Muscle layer of duodenum (tissue), 2 donors: ENCODE results near the gene SLC25A12.

Experiments
- H3K27ac ChIP-seq: one replicate; pipeline ENCODE4 v1.7.0; 2013; ENCODE audit warnings: mild to moderate bottlenecking, low read length
- H3K27me3 ChIP-seq: one replicate; pipeline ENCODE4 v1.7.0; 2013; ENCODE audit warnings: low read depth, mild to moderate bottlenecking, control low read depth, low read length
- H3K36me3 ChIP-seq, 2 donors: one replicate each; pipeline ENCODE4 v1.7.0; 2013; ENCODE audit warnings: low read length in 2 of 2, control low read depth in 1 of 2, mild to moderate bottlenecking in 1 of 2; ENCODE audit not compliant: insufficient read depth in 2 of 2, control insufficient read depth in 1 of 2
- H3K4me1 ChIP-seq, 2 donors: one replicate each; pipeline ENCODE4 v1.7.0; 2013; ENCODE audit warnings: low read length in 2 of 2, mild to moderate bottlenecking in 2 of 2, control low read depth in 1 of 2, moderate library complexity in 1 of 2; ENCODE audit not compliant: insufficient read depth in 2 of 2, control insufficient read depth in 1 of 2
- H3K4me3 ChIP-seq, 2 donors: one replicate each; pipeline ENCODE4 v1.7.0; 2013; ENCODE audit warnings: low read length in 2 of 2, low read depth in 1 of 2, mild to moderate bottlenecking in 1 of 2
- H3K9me3 ChIP-seq, 2 donors: one replicate each; pipeline ENCODE4 v1.7.0; 2013; ENCODE audit warnings: low read length in 2 of 2, control low read depth in 1 of 2, mild to moderate bottlenecking in 1 of 2; ENCODE audit not compliant: control insufficient read depth in 1 of 2
- donor health status: healthy.

The SLC25A12 gene

GRCh38 chr2:171883275-171883893 is 10.7 kb downstream of the SLC25A12 start:
- no peak overlapping the region for H3K4me3 ChIP-seq
- no peaks in the 10 kb centered on the region for H3K27me3 ChIP-seq
- H3K27ac ChIP-seq = no peak overlapping the region
- H3K4me1 ChIP-seq = peaks cover 0 to 3% of the 10 kb centered on the region in 2 donors
- H3K36me3 ChIP-seq = peaks cover 0 to 3% of the 10 kb centered on the region in 2 donors
- no peaks in the 10 kb centered on the region for H3K9me3 ChIP-seq

- Histone ChIP-seq H3K27me3 (no peaks in the 10 kb centered on the region), H3K4me3 (no peak overlapping the region), H3K4me1 (peaks cover 0 to 8% of the 10 kb centered on the region in 2 donors), H3K9me3 (no peaks in the 10 kb centered on the region), H3K27ac (no peak overlapping the region), H3K36me3 (no peaks in the 10 kb centered on the region)
Measured at GRCh38 chr2:171882089-171882769, 11.8 kb downstream of the SLC25A12 start.

- Histone ChIP-seq H3K27me3 (no peaks in the 10 kb centered on the region), H3K9me3 (no peaks in the 10 kb centered on the region), H3K36me3 (no peaks in the 10 kb centered on the region), H3K4me3 (no peak overlapping the region), H3K27ac (no peak overlapping the region), H3K4me1 (peaks cover 0 to 8% of the 10 kb centered on the region in 2 donors)
Measured at GRCh38 chr2:171880774-171881173, 13.3 kb downstream of the SLC25A12 start.

- peaks cover 0 to 8% of the 10 kb centered on the region in 2 donors for H3K4me1 ChIP-seq
Measured at GRCh38 chr2:171879865-171880264, 14.2 kb downstream of the SLC25A12 start.

GRCh38 chr2:171878481-171878993 is 15.5 kb downstream of the SLC25A12 start:
- no peak overlapping the region for H3K4me3 ChIP-seq
- peaks cover 3 to 9% of the 10 kb centered on the region in 2 donors for H3K36me3 ChIP-seq
- no peaks in the 10 kb centered on the region for H3K27me3 ChIP-seq
- peak overlapping the region; percentile 16 for H3K27ac ChIP-seq
- H3K9me3 ChIP-seq = no peaks in the 10 kb centered on the region
- H3K4me1 ChIP-seq = peaks cover 0 to 8% of the 10 kb centered on the region in 2 donors

More at GRCh38 chr2:171879865-171880264, 14.2 kb downstream of the SLC25A12 start:
- H3K36me3 ChIP-seq = peaks cover 1 to 5% of the 10 kb centered on the region in 2 donors
- H3K27ac ChIP-seq = no peak overlapping the region
- H3K9me3 ChIP-seq = no peaks in the 10 kb centered on the region
- no peak overlapping the region for H3K4me3 ChIP-seq
- no peaks in the 10 kb centered on the region for H3K27me3 ChIP-seq

- Histone ChIP-seq H3K27ac (no peak overlapping the region), H3K4me1 (peaks cover 0 to 5% of the 10 kb centered on the region in 2 donors), H3K4me3 (no peak overlapping the region), H3K27me3 (no peaks in the 10 kb centered on the region), H3K36me3 (peaks cover 3 to 9% of the 10 kb centered on the region in 2 donors), H3K9me3 (no peaks in the 10 kb centered on the region)
Measured at GRCh38 chr2:171874963-171875362, 19.1 kb downstream of the SLC25A12 start.

- Histone ChIP-seq H3K27ac (no peak overlapping the region), H3K27me3 (no peaks in the 10 kb centered on the region), H3K36me3 (peaks cover 3 to 9% of the 10 kb centered on the region in 2 donors), H3K4me1 (peaks cover 0 to 5% of the 10 kb centered on the region in 2 donors), H3K4me3 (no peak overlapping the region), H3K9me3 (no peaks in the 10 kb centered on the region)
Measured at GRCh38 chr2:171874517-171874916, 19.5 kb downstream of the SLC25A12 start.

GRCh38 chr2:171864357-171864985 is 29.6 kb downstream of the SLC25A12 start:
- Histone ChIP-seq H3K4me1 (no peaks in the 10 kb centered on the region), H3K27ac (no peak overlapping the region), H3K9me3 (no peaks in the 10 kb centered on the region), H3K4me3 (no peak overlapping the region), H3K27me3 (no peaks in the 10 kb centered on the region), H3K36me3 (no peaks in the 10 kb centered on the region)

- no peaks in the 10 kb centered on the region for H3K36me3 ChIP-seq
- no peak overlapping the region for H3K27ac ChIP-seq
- H3K4me1 ChIP-seq = no peaks in the 10 kb centered on the region
- H3K9me3 ChIP-seq = no peaks in the 10 kb centered on the region
- H3K4me3 ChIP-seq = no peak overlapping the region
- no peaks in the 10 kb centered on the region for H3K27me3 ChIP-seq
Measured at GRCh38 chr2:171862501-171862900, 31.5 kb downstream of the SLC25A12 start.

- Histone ChIP-seq H3K36me3 (peaks cover 0 to 6% of the 10 kb centered on the region in 2 donors), H3K27me3 (no peaks in the 10 kb centered on the region), H3K9me3 (no peaks in the 10 kb centered on the region), H3K4me3 (no peak overlapping the region), H3K4me1 (no peaks in the 10 kb centered on the region), H3K27ac (no peak overlapping the region)
Measured at GRCh38 chr2:171858397-171858958, 35.6 kb downstream of the SLC25A12 start.

- H3K36me3 ChIP-seq = peaks cover 0 to 9% of the 10 kb centered on the region in 2 donors
Measured at GRCh38 chr2:171855401-171855800, 38.6 kb downstream of the SLC25A12 start.

More at GRCh38 chr2:171855401-171855800, 38.6 kb downstream of the SLC25A12 start:
- peaks cover 0 to 14% of the 10 kb centered on the region in 2 donors for H3K4me1 ChIP-seq
- no peaks in the 10 kb centered on the region for H3K27me3 ChIP-seq
- no peak overlapping the region for H3K27ac ChIP-seq
- no peaks in the 10 kb centered on the region for H3K9me3 ChIP-seq
- no peak overlapping the region for H3K4me3 ChIP-seq
